HTR-8/SVneo (cell line): ENCODE measurements around the gene C4BPB.
"Not testable (repeated sequence)": the region's sequence is repeated elsewhere in the genome, so short reads cannot be mapped to it uniquely, and the experiment has no call there.

Experiments used
- DNase-seq: peaks from one replicate; pipeline ENCODE4 v3.0.0; 2011; ENCODE audit warnings: low spot score, mixed read lengths; ENCODE audit not compliant: insufficient read length
- FAIRE-seq: peaks from 2 replicates; lab custom pipeline; 2011; peaks lifted over from hg19 to GRCh38; lab: Jason Lieb, UNC

The C4BPB gene

GRCh38 chr1:207088701-207089626 is at the start of gene C4BPB:
Gene C4BPB, plus strand, starts transcription at chr1:207088860. Its CDS starts 672 bp downstream, at chr1:207089532.
- peak; percentile 42 for FAIRE-seq
- DNase-seq, result no peak

- no peak for DNase-seq
- no peak for FAIRE-seq
These were observed 49.1 kb upstream of the C4BPB start for GRCh38 chr1:207039380-207040180.

GRCh38 chr1:207040181-207040533 is 48.5 kb upstream of the C4BPB start:
- DNase-seq (no peak), FAIRE-seq (no peak)

GRCh38 chr1:207041397-207041796 is 47.3 kb upstream of the C4BPB start:
- DNase-seq, FAIRE-seq: not testable (repeated sequence)

- DNase-seq, result no peak
- no peak for FAIRE-seq
These were observed 43.2 kb upstream of the C4BPB start for GRCh38 chr1:207045453-207045852.

GRCh38 chr1:207047505-207047904 is 41.2 kb upstream of the C4BPB start:
- no peak for DNase-seq
- FAIRE-seq, result no peak

- FAIRE-seq, result no peak
- DNase-seq, result no peak
These were observed 40.6 kb upstream of the C4BPB start for GRCh38 chr1:207048041-207048440.

GRCh38 chr1:207049054-207049453 is 39.6 kb upstream of the C4BPB start:
- FAIRE-seq (no peak), DNase-seq (no peak)

GRCh38 chr1:207049514-207049913 is 39.1 kb upstream of the C4BPB start:
- no peak for FAIRE-seq
- no peak for DNase-seq

GRCh38 chr1:207049974-207050391 is 38.7 kb upstream of the C4BPB start:
- DNase-seq (no peak), FAIRE-seq (no peak)

GRCh38 chr1:207050480-207051190 is 38.0 kb upstream of the C4BPB start:
- DNase-seq (peak; percentile 85), FAIRE-seq (no peak)

- FAIRE-seq, result no peak
- DNase-seq, result peak; percentile 10
These were observed 37.3 kb upstream of the C4BPB start, which contains the start of gene YOD1 for GRCh38 chr1:207051191-207051943. Gene YOD1, minus strand, starts transcription at chr1:207051208. Its CDS starts 178 bp downstream, at chr1:207051030.

GRCh38 chr1:207052911-207053769 is 35.5 kb upstream of the C4BPB start, which contains the start of gene PFKFB2:
Gene PFKFB2, plus strand, starts transcription at chr1:207053275. Its CDS starts 1,443 bp downstream, at chr1:207054718.
- DNase-seq, result peak; percentile 94
- no peak for FAIRE-seq

- no peak for DNase-seq
- no peak for FAIRE-seq
These were observed 34.2 kb upstream of the C4BPB start for GRCh38 chr1:207054491-207054890.

- DNase-seq, result no peak
- FAIRE-seq, result no peak
These were observed 33.2 kb upstream of the C4BPB start for GRCh38 chr1:207055386-207056001.

GRCh38 chr1:207056673-207057072 is 32.0 kb upstream of the C4BPB start:
- DNase-seq (no peak), FAIRE-seq (no peak)

GRCh38 chr1:207058252-207058651 is 30.4 kb upstream of the C4BPB start:
- no peak for FAIRE-seq
- DNase-seq, result no peak
